Endothelial cell of umbilical vein (primary cell): ENCODE results near the gene RBM38. TPM values are rescaled to one million over a fixed set of nuclear protein-coding genes. Genes with fewer than 3 reads are reported as not detected.

Source experiments
- BruUV-seq: library from RNA; stranded (reverse); fragments of 400-500 nt; replicated peaks from 2 replicates; lab custom pipeline; 2021; lab: Mats Ljungman, UMichigan
- CTCF ChIA-PET: fragments of 300-600, 350-600 bp; sonication (Branson Sonifier 250); formaldehyde crosslinking; loops from one replicate; lab custom pipeline; 2021; ENCODE audit warnings: antibody characterized with exemption, inconsistent platforms; lab: Charles Lee
- POLR2A ChIA-PET: fragments of 300-600, 350-600 bp; sonication (Branson Sonifier 250); formaldehyde crosslinking; loops from one replicate; lab custom pipeline; 2021; ENCODE audit warnings: antibody characterized with exemption, inconsistent platforms; lab: Charles Lee
- DNase-seq: peaks from one replicate; pipeline ENCODE4 v3.0.0-alpha.2; 2011; ENCODE audit warnings: low read depth, low spot score
- FAIRE-seq: peaks from 2 replicates; lab custom pipeline; 2011; peaks lifted over from hg19 to GRCh38; lab: Jason Lieb, UNC
- H2AFZ ChIP-seq: 2 replicates; pipeline ENCODE4 v1.6.0; 2012; ENCODE audit warnings: low read depth, low read length, control low read depth, inconsistent platforms
- H3K27ac ChIP-seq: 2 replicates; pipeline ENCODE4 v1.5.1; 2011; ENCODE audit warnings: low read depth, mild to moderate bottlenecking, control low read depth, low read length, moderate library complexity; ENCODE audit not compliant: insufficient read depth
- H3K27me3 ChIP-seq, 2 experiments: 2 replicates each; pipeline versions ENCODE4 v1.6.0 to v1.6.1; 2011; ENCODE audit warnings: low read length in 2 of 2, mixed read lengths in 1 of 2; ENCODE audit not compliant: control insufficient read depth in 2 of 2, insufficient read depth in 2 of 2
- H3K36me3 ChIP-seq, 2 experiments: 2 replicates in 1 of 2; 3 replicates in 1 of 2; pipeline ENCODE4 v1.5.1; 2011; ENCODE audit warnings: low read length in 2 of 2, mild to moderate bottlenecking in 1 of 2, moderate library complexity in 1 of 2; ENCODE audit not compliant: control insufficient read depth in 2 of 2, insufficient read depth in 2 of 2; ENCODE audit errors: extremely low read depth in 1 of 2
- H3K4me1 ChIP-seq: 3 replicates; pipeline ENCODE4 v1.5.1; 2011; ENCODE audit warnings: mild to moderate bottlenecking, low read length; ENCODE audit not compliant: control insufficient read depth, insufficient read depth; ENCODE audit errors: extremely low read depth
- H3K4me2 ChIP-seq: 2 replicates; pipeline ENCODE4 v1.6.1; 2011; ENCODE audit warnings: low read length, control low read depth, mixed read lengths; ENCODE audit not compliant: insufficient read depth
- H3K4me3 ChIP-seq, 3 experiments: fragments of 200-600 bp in 1 of 3; sonication (generic), shearing (Covaris generic) in 1 of 3; replicated peaks in 1 of 3; 2 replicates each; pipeline ENCODE4 v1.5.1; 2011 to 2016; ENCODE audit warnings: control low read depth in 3 of 3, low read length in 3 of 3, mild to moderate bottlenecking in 2 of 3, inconsistent platforms in 1 of 3, low read depth in 1 of 3, moderate library complexity in 1 of 3; ENCODE audit not compliant: insufficient read depth in 1 of 3
- H3K79me2 ChIP-seq: 2 replicates; pipeline ENCODE4 v1.6.0; 2012; ENCODE audit warnings: low read length, inconsistent platforms; ENCODE audit not compliant: control insufficient read depth, insufficient read depth
- H3K9ac ChIP-seq: replicated peaks from 2 replicates; pipeline ENCODE3; 2011; ENCODE audit warnings: low read length, control low read depth; ENCODE audit not compliant: insufficient read depth; ENCODE audit errors: extremely low read depth
- H3K9me1 ChIP-seq: replicated peaks from 3 replicates; pipeline ENCODE4 v1.6.0; 2011; ENCODE audit warnings: mild to moderate bottlenecking, low read length; ENCODE audit not compliant: control insufficient read depth, insufficient read depth; ENCODE audit errors: extremely low read depth
- H3K9me3 ChIP-seq: replicated peaks from 2 replicates; pipeline ENCODE4 v1.5.1; 2012; ENCODE audit warnings: low read length, inconsistent platforms; ENCODE audit not compliant: control insufficient read depth, insufficient read depth
- H4K20me1 ChIP-seq: replicated peaks from 2 replicates; pipeline ENCODE3; 2011; ENCODE audit warnings: mild to moderate bottlenecking, low read length; ENCODE audit not compliant: control insufficient read depth, insufficient read depth; ENCODE audit errors: extremely low read depth
- FOS ChIP-seq: IDR thresholded peaks from 2 replicates; pipeline ENCODE4 v1.6.1; 2011; ENCODE audit warnings: mild to moderate bottlenecking, low read length, moderate library complexity, borderline replicate concordance; ENCODE audit not compliant: insufficient read depth
- GATA2 ChIP-seq: IDR thresholded peaks from 2 replicates; pipeline ENCODE4 v1.7.0; 2011; ENCODE audit warnings: low read depth, mild to moderate bottlenecking, moderate library complexity, mixed read lengths, low read length; ENCODE audit not compliant: insufficient read length, insufficient read depth
- JUN ChIP-seq: IDR thresholded peaks from 2 replicates; pipeline ENCODE4 v1.6.1; 2011; ENCODE audit warnings: borderline replicate concordance, low read depth; ENCODE audit not compliant: insufficient read length, insufficient read depth
- POLR2A ChIP-seq: IDR thresholded peaks from 2 replicates; pipeline ENCODE4 v1.6.1; 2012; ENCODE audit warnings: low read depth, mild to moderate bottlenecking, control low read depth, low read length
- POLR2AphosphoS5 ChIP-seq: IDR thresholded peaks from 2 replicates; pipeline ENCODE4 v1.6.1; 2012; ENCODE audit warnings: low read depth, mild to moderate bottlenecking, control low read depth, low read length, moderate library complexity; ENCODE audit not compliant: insufficient read depth
- dilution Hi-C: fragments of 300-500 bp; cut with MboI; formaldehyde crosslinking; loops from one replicate; pipeline ENCODE4 v1.15.0; 2019; ENCODE audit warnings: low sequenced_read_pairs; ENCODE audit not compliant: extremely low pct_ligation_motif_present
- intact Hi-C: fragments of 100-400 bp; cut with micrococcal nuclease; formaldehyde crosslinking; loops from one replicate; pipeline ENCODE4 v1.10.0; 2022
- polyA plus RNA-seq, 4 experiments: library from polyadenylated mRNA; depleted of rRNA in 3 of 4; stranded (reverse) in 3 of 4; unstranded in 1 of 4; fragments of >200 nt; gene quantifications; 2 replicates each; pipeline versions ENCODE4 v1.2.1 to v1.2.3, GENCODE V29; 2011 to 2012; ENCODE audit warnings: missing spikeins in 1 of 4
- total RNA-seq: library from RNA; stranded (reverse); gene quantifications from 2 replicates; pipeline ENCODE4 v1.2.3, GENCODE V29; 2021
- TF ChIP-seq, protein P1 (sequence below): IDR thresholded peaks from 2 replicates; pipeline ENCODE4 v1.6.1; 2011; ENCODE audit not compliant: insufficient read depth, insufficient read length
- TF ChIP-seq, protein P2 (sequence below), 2 donors: IDR thresholded peaks; 1 replicate in 1 of 2; 2 replicates in 1 of 2; pipeline ENCODE4 v1.5.1; 2011; ENCODE audit warnings: low read length in 2 of 2, mild to moderate bottlenecking in 2 of 2, moderate library complexity in 2 of 2, control low read depth in 1 of 2, inconsistent platforms in 1 of 2, low read depth in 1 of 2; ENCODE audit not compliant: insufficient read depth in 1 of 2; ENCODE audit errors: extremely low read depth in 1 of 2

Gene RBM38
- total and polyA plus RNA-seq, 2 donors (not counting 3 experiments of a cell fraction or from before 2014, with no cell fraction given): 22.1 to 37.4 TPM

DNA sequence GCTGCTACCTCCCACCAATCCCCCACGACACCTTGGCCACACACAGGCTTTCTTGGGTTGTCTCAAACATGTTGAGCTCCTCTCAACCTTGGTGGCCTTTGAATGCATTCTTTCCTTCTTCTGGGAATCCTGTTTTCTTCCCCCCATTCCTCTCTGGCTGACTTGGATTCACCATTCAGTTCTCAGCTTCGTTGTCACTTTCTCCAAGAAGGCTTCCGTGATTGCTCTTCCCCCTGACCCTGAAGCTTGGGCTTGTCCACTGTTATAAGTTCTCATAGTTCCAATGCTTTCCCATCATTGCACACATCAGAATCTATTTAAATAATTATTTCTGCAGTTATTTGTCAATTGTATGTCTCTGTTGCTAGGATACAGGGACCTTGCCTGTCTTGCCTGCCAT, 64.2 kb downstream of the RBM38 start:
- BruUV-seq: no TSS peak
- Histone ChIP-seq H3K36me3 (no peaks in the 10 kb centered on the region), H3K9me3 (no peaks in the 10 kb centered on the region), H3K27ac (no peak overlapping the region), H3K4me2 (no peak overlapping the region), H4K20me1 (no peaks in the 10 kb centered on the region), H3K9me1 (no peaks in the 10 kb centered on the region), H2AFZ (no peak overlapping the region), H3K4me3 (no peak overlapping the region), H3K9ac (no peak overlapping the region), H3K4me1 (no peaks in the 10 kb centered on the region), H3K79me2 (no peaks in the 10 kb centered on the region), H3K27me3 (no peaks in the 10 kb centered on the region)
- POLR2A ChIA-PET: no interaction called here
- DNase-seq (no peak), FAIRE-seq (no peak)
- TF ChIP-seq FOS (no peak), POLR2A (no peak), JUN (no peak), POLR2AphosphoS5 (no peak), GATA2 (no peak)
- TF ChIP-seq, protein P1, sequence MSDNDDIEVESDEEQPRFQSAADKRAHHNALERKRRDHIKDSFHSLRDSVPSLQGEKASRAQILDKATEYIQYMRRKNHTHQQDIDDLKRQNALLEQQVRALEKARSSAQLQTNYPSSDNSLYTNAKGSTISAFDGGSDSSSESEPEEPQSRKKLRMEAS: no peak
- TF ChIP-seq, protein P2, sequence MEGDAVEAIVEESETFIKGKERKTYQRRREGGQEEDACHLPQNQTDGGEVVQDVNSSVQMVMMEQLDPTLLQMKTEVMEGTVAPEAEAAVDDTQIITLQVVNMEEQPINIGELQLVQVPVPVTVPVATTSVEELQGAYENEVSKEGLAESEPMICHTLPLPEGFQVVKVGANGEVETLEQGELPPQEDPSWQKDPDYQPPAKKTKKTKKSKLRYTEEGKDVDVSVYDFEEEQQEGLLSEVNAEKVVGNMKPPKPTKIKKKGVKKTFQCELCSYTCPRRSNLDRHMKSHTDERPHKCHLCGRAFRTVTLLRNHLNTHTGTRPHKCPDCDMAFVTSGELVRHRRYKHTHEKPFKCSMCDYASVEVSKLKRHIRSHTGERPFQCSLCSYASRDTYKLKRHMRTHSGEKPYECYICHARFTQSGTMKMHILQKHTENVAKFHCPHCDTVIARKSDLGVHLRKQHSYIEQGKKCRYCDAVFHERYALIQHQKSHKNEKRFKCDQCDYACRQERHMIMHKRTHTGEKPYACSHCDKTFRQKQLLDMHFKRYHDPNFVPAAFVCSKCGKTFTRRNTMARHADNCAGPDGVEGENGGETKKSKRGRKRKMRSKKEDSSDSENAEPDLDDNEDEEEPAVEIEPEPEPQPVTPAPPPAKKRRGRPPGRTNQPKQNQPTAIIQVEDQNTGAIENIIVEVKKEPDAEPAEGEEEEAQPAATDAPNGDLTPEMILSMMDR (IDR thresholded peaks at IDR 0.05; ENCODE audit: extremely low read depth in 1 of 2, insufficient read depth in 1 of 2, low read depth in 1 of 2, low read length in 2 of 2): no peak
- intact Hi-C loops (no loop called here), dilution Hi-C loops (no loop called here)
- CTCF ChIA-PET: no interaction called here
